Testis (tissue), 2 donors: ENCODE data around the gene OCA2.

Experiments used
- CTCF ChIP-seq, 3 experiments: fragments of 450-650 bp in 2 of 3; fragments of 200-600 bp in 1 of 3; sonication (generic) in 1 of 3; IDR thresholded peaks; one replicate each; pipeline ENCODE4 v1.5.1; 2016 to 2019; ENCODE audit warnings: antibody characterized with exemption in 3 of 3, mild to moderate bottlenecking in 2 of 3, moderate library complexity in 1 of 3
- POLR2A ChIP-seq: fragments of 450-650 bp; IDR thresholded peaks from one replicate; pipeline ENCODE4 v1.6.1; 2017; ENCODE audit warnings: antibody characterized with exemption, mild to moderate bottlenecking, moderate library complexity

GRCh38 chr15:28130651-28131050, 31.5 kb upstream of the OCA2 start:
- TF ChIP-seq POLR2A, result no peak
- TF ChIP-seq CTCF (IDR thresholded peaks at IDR 0.05), result no peak
